ENCODE measurements around the gene DUSP15.

GRCh38 chr20:31837896-31838397, 32.4 kb downstream of the DUSP15 start:
- TF ChIP-seq CTCF (IDR thresholded peaks at IDR 0.05; ENCODE audit: low read depth, low read length) (no peak), EZH2phosphoT487 (IDR thresholded peaks at IDR 0.05; ENCODE audit: low read depth) (no peak)
